Measurements from ENCODE around the gene COPG1. TPM values are rescaled to one million over a fixed set of nuclear protein-coding genes. Genes with fewer than 3 reads are reported as not detected.
"Not testable (repeated sequence)": the region's sequence is repeated elsewhere in the genome, so short reads cannot be mapped to it uniquely, and the experiment has no call there.

The COPG1 gene
- total and polyA plus RNA-seq, 5 donors = 76.3 to 133 (median 102) TPM

DNA sequence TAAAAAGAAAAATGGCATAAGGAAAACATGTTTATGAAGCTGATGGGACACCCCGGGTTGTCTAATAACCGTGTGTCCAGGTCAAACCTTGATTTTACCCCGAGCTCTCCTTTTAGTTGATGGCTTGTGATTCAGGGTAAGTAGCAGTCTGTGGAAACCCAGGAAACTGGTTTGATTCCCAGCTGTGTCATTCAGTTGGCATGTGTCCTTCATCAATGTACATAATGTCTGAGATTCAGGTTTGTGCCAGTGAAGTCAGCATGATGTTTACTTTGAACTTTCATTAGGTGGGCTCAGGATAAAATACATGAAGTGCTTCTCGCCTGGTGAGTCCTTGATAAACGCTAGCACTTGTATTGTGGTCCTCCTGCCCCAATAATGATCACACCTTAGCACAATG, 4.3 kb upstream of the COPG1 start:
- no peaks in the 10 kb centered on the region for H3K9me3 ChIP-seq (ENCODE audit: control insufficient read depth, low read length)
- DNase-seq (no peak), ATAC-seq (no peak)
- intact Hi-C loops (cut with DNase I) = loop anchor here (5.0 to 10.0 kb wide), 5 partner anchors 63 to 273 kb away; partner anchors contain the start of gene CNBP (in 1 of the 4)
- H3K27me3 ChIP-seq (ENCODE audit: control insufficient read depth, insufficient read depth) = no peaks in the 10 kb centered on the region
- peak overlapping the region; percentile 65 for H3K27ac ChIP-seq (ENCODE audit: low read length)
- WGBS = 80% methylated on average over 5 of the region's 5 CpGs
- H3K4me3 ChIP-seq (ENCODE audit: low read length) = no peak overlapping the region
- peaks cover 6% of the 10 kb centered on the region for H3K4me1 ChIP-seq (ENCODE audit: control insufficient read depth, insufficient read depth, low read length)

DNA sequence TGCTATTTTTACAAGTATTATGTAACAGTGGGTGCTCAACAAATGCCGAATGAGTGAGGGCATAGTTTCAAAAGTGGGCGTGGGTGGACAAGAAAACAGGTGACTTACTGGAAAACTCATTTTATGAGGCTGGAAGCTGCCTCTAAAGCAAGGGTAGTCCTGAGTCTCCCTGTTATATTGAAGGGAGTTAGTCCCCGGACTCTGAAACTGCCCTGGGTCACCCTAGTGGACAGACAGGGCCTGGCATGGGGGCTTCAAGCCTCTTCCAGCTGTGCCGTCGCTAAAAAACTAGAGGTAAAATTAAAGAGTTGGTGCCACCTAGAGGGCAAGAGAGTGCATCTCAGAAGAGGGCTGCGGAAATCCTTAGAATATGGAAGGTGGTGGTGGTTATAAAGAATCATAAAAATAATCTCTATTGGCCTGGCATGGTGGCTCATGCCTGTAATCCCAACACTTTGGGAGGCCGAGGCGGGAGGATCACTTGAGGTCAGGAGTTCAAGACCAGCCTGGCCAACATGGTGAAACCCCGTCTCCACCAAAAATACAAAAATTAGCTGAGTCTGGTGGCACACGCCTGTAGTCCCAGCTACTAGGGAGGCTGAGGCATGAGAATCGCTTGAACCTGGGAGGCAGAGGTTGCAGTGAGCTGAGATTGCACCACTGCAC, 3.6 kb upstream of the COPG1 start:
- intact Hi-C loops (cut with DNase I) = loop anchor here (5.0 to 10.0 kb wide), 5 partner anchors 63 to 273 kb away; partner anchors contain the start of gene CNBP (in 1 of the 4)
- not testable (repeated sequence) for H3K4me3 ChIP-seq (ENCODE audit: low read length); H3K4me1 ChIP-seq (ENCODE audit: control insufficient read depth, insufficient read depth, low read length); H3K27me3 ChIP-seq (ENCODE audit: control insufficient read depth, insufficient read depth); H3K9me3 ChIP-seq (ENCODE audit: control insufficient read depth, low read length)
- H3K27ac ChIP-seq (ENCODE audit: low read length) = peak overlapping the region; percentile 65
- WGBS = 21% methylated on average over 11 of the region's 11 CpGs
- DNase-seq = peak; percentile 86 to 92 (median 91)
- peak; percentile 89 for ATAC-seq

DNA sequence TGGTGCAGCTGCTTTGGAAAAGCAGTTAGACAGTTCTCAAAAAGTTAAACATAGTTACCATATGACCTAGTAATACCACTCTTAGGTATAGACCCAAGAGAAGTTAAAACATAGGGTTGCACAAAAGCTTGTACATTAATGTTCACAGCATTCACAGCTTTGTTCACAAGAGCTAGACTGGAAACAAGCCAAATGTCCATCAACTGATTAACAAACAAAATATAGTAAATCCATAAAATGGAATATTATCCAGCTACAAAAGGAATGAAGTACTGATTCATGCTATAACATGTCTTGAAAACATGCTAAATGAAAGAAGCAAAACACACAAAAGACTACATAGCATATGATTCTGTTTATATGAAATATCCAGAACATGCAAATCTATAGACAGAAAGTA, 2.8 kb upstream of the COPG1 start:
- no peak for DNase-seq
- no peaks in the 10 kb centered on the region for H3K9me3 ChIP-seq (ENCODE audit: control insufficient read depth, low read length)
- intact Hi-C loops (cut with DNase I) = loop anchor here (5.0 to 10.0 kb wide), 5 partner anchors 64 to 274 kb away; partner anchors contain the start of gene CNBP (in 1 of the 4)
- ATAC-seq = no peak
- no peak overlapping the region for H3K27ac ChIP-seq (ENCODE audit: low read length)
- H3K4me3 ChIP-seq (ENCODE audit: low read length) = no peak overlapping the region
- no peaks in the 10 kb centered on the region for H3K27me3 ChIP-seq (ENCODE audit: control insufficient read depth, insufficient read depth)
- H3K4me1 ChIP-seq (ENCODE audit: control insufficient read depth, insufficient read depth, low read length) = peaks cover 3% of the 10 kb centered on the region

DNA sequence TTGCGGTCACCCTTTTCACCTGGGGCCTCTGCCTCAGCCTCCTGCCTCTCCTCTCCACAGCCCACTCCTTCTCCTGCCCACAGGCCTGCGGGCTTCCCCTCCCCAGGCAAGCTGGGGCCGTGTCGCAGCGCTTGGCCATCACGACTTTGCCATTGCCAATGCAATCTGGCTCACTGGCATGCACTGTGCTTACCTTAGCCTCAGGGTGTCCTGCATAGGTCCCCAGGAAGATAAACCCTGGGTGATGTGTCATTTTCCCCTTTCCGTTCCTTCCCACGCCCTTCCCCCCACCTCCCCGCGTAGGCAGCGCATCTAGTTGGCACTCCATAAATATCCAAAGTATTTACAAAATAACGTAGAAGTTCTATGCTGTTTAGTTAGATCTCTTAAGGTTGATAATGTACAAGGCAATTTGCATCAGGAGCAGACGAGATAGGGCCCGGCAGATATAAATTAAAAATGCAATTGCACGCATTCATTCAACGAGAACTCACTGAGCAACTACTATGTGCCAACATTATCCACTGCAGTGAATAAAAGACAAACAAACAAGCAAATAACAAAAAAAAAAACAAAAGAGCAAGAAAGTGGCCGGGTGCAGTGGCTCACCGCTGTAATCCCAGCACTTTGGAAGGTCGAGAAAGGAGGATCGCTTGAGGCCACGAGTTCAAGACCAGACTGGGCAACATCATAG, 973 bp upstream of the COPG1 start:
- Histone ChIP-seq H3K27ac (ENCODE audit: low read length) (no peak overlapping the region), H3K27me3 (ENCODE audit: control insufficient read depth, insufficient read depth) (no peaks in the 10 kb centered on the region), H3K9me3 (ENCODE audit: control insufficient read depth, low read length) (no peaks in the 10 kb centered on the region), H3K4me3 (ENCODE audit: low read length) (peak overlapping the region; percentile 94), H3K4me1 (ENCODE audit: control insufficient read depth, insufficient read depth, low read length) (peaks cover 3% of the 10 kb centered on the region)
- no peak for ATAC-seq
- intact Hi-C loops (cut with DNase I) = loop anchor here (2.0 to 10.0 kb wide), 6 partner anchors 66 to 278 kb away; partner anchors contain the start of gene CNBP (in 1 of the 4)
- no peak for DNase-seq
- WGBS = 56% methylated on average over 21 of the region's 21 CpGs

DNA sequence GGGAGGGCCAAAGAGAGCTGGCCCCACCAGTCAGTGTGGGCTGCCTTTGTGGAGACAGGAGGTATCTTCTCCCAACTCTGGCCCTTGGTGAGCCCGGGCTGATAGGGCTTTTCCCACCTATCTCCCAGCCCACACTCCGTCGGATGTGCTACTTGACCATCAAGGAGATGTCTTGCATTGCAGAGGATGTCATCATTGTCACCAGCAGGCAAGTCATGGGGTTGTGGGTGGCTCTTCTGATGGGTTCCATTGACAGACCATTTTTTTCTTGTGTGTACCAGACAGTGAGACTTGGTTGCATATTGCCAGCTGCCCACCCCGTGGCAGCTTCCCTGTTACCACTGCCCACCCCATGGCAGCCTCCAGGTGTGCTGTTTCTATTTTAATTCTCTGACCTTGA, 3.3 kb downstream of the COPG1 start:
- Histone ChIP-seq H3K27ac (ENCODE audit: low read length) (no peak overlapping the region), H3K4me1 (ENCODE audit: control insufficient read depth, insufficient read depth, low read length) (peaks cover 4% of the 10 kb centered on the region), H3K27me3 (ENCODE audit: control insufficient read depth, insufficient read depth) (no peaks in the 10 kb centered on the region), H3K4me3 (ENCODE audit: low read length) (no peak overlapping the region), H3K9me3 (ENCODE audit: control insufficient read depth, low read length) (no peaks in the 10 kb centered on the region)
- 91% methylated on average over 4 of the region's 4 CpGs for WGBS
- DNase-seq (no peak), ATAC-seq (no peak)
- intact Hi-C loops (cut with DNase I) = loop anchor here in 2 of 4 donors (10.0 kb wide), 2 partner anchors 98 to 278 kb away; no protein-coding TSS in a partner anchor

DNA sequence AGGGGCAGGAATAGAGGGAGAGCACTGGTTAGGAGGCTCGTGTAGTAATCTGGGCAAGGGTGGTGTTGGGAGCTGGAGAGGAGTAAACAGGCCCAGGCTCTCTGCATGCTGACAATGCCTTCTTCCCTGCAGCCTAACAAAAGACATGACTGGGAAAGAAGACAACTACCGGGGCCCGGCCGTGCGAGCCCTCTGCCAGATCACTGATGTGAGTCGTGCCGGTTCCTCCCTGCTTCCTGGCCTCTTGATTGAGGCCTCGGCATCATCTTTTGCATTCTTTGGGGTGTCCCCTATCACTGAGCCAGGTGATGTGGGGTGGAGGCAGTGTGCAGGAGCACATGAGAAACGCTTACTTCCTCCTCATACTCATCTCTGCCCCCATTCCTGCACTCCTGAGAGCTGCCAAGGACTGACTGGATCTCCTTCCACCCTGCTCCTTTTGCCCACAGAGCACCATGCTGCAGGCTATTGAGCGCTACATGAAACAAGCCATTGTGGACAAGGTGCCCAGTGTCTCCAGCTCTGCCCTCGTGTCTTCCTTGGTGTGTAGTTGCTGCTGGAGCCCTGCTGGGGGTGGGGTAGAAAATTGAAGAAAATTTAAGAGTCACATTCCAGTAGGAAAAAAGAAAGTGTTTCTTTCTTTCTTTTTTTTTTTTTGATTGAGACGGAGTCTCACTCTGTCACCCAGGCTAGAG, 5.3 kb downstream of the COPG1 start:
- 83% methylated on average over 12 of the region's 12 CpGs for WGBS
- ATAC-seq = no peak

DNA sequence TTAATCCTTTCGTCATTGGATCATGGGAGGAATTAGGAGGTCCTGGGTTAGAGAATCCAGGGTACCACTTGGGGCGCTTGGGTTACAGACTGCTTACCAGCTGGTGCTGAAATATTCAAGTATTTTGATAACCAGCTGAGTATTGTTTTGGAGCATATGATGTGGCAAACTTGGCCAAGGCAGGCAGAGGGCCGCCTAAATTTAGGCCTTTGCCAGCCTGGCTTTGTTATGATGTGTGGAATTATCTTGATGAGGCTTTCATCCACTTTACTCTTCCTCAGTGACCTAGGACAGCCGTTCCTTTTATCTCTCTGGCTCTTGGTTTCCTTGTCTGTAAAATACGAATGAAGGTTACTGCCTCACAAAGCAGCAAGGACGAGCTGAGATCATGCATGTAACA, 6.9 kb downstream of the COPG1 start:
- intact Hi-C loops (cut with DNase I) = loop anchor here in 2 of 4 donors (10.0 kb wide), 2 partner anchors 101 to 281 kb away; no protein-coding TSS in a partner anchor
- H3K27me3 ChIP-seq (ENCODE audit: control insufficient read depth, insufficient read depth) = no peaks in the 10 kb centered on the region
- no peak overlapping the region for H3K4me3 ChIP-seq (ENCODE audit: low read length)
- no peaks in the 10 kb centered on the region for H3K9me3 ChIP-seq (ENCODE audit: control insufficient read depth, low read length)
- peak in 1 of 2 donors; percentile 29 for ATAC-seq
- peak overlapping the region; percentile 40 for H3K27ac ChIP-seq (ENCODE audit: low read length)
- 62% methylated on average over 6 of the region's 6 CpGs for WGBS
- DNase-seq = no peak
- H3K4me1 ChIP-seq (ENCODE audit: control insufficient read depth, insufficient read depth, low read length) = peaks cover 4% of the 10 kb centered on the region

More for the DNA sequence above, 5.3 kb downstream of the COPG1 start:
- H3K9me3 ChIP-seq (ENCODE audit: control insufficient read depth, low read length) = no peaks in the 10 kb centered on the region
- peaks cover 4% of the 10 kb centered on the region for H3K4me1 ChIP-seq (ENCODE audit: control insufficient read depth, insufficient read depth, low read length)
- H3K27me3 ChIP-seq (ENCODE audit: control insufficient read depth, insufficient read depth) = no peaks in the 10 kb centered on the region
- no peak for DNase-seq
- no peak overlapping the region for H3K4me3 ChIP-seq (ENCODE audit: low read length)
- intact Hi-C loops (cut with DNase I) = loop anchor here in 2 of 4 donors (10.0 kb wide), 2 partner anchors 100 to 280 kb away; no protein-coding TSS in a partner anchor
- no peak overlapping the region for H3K27ac ChIP-seq (ENCODE audit: low read length)

DNA sequence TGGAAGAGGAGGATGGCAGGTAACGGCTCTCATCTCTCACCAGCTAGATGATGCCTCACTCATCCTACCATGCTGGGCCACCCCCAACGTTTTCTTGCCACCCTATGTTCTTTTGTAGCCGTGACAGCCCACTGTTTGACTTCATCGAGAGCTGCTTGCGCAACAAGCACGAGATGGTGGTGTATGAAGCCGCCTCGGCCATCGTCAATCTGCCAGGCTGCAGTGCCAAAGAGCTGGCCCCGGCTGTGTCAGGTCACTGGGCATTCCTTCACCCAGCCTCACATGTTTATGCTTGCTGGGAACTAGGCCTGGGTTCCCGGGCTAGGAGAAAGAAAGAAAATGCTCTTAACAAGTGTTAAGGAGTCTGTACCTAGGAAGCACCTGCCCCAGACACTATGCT, 8.2 kb downstream of the COPG1 start:
- H3K4me3 ChIP-seq (ENCODE audit: low read length) = no peak overlapping the region
- peaks cover 4% of the 10 kb centered on the region for H3K4me1 ChIP-seq (ENCODE audit: control insufficient read depth, insufficient read depth, low read length)
- WGBS = 92% methylated on average over 11 of the region's 11 CpGs
- DNase-seq = no peak
- no peaks in the 10 kb centered on the region for H3K27me3 ChIP-seq (ENCODE audit: control insufficient read depth, insufficient read depth)
- no peak for ATAC-seq
- H3K9me3 ChIP-seq (ENCODE audit: control insufficient read depth, low read length) = no peaks in the 10 kb centered on the region
- H3K27ac ChIP-seq (ENCODE audit: low read length) = no peak overlapping the region
- intact Hi-C loops (cut with DNase I) = loop anchor here in 2 of 4 donors (10.0 kb wide), 2 partner anchors 103 to 283 kb away; no protein-coding TSS in a partner anchor

DNA sequence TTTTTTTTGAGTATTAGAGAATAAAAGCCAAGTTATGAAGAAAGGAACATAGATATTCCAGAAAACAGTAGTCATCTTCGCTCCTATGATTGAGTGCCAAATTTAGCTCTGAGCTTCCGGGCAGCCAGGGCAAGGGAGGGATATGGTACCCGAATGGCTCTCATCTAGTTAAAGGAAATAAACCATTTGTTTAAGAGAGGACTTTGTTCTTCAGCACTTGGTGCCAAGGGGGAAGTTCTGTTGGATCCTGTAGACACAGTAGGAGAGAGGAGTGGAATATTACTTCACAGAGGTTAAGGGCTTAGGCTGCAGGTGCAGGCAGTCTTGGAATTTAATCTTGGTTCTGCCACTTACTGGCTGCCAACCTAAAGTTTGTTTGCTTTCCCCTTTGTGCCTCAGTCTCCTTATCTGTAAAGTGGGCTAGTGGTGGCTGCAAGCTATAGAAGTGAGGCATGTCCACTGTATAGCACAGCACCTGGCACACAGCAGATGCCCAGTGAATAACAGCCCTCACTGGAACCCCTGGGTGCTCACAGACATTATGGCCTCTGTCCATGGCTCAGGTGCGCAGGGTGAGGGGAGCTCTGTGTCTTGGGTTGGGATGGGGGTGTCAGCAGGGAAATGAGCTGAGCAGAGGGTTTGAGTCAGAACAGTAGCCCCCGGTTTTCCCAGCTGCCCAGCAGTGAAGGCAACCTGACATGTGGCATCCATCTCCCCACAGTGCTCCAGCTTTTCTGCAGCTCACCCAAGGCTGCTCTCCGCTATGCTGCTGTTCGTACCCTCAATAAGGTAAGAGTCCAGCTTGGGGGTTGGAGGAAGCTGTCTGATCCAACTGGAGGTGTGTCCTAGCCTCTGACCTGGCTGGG, 10.4 kb downstream of the COPG1 start:
- no peaks in the 10 kb centered on the region for H3K9me3 ChIP-seq (ENCODE audit: control insufficient read depth, low read length)
- H3K4me1 ChIP-seq (ENCODE audit: control insufficient read depth, insufficient read depth, low read length) = peaks cover 4% of the 10 kb centered on the region
- ATAC-seq (no peak), DNase-seq (no peak)
- intact Hi-C loops (cut with DNase I) = loop anchor here in 2 of 4 donors (10.0 kb wide), 2 partner anchors 105 to 285 kb away; no protein-coding TSS in a partner anchor
- H3K27ac ChIP-seq (ENCODE audit: low read length) = no peak overlapping the region
- no peak overlapping the region for H3K4me3 ChIP-seq (ENCODE audit: low read length)
- 90% methylated on average over 7 of the region's 7 CpGs for whole genome bisulfite sequencing
- H3K27me3 ChIP-seq (ENCODE audit: control insufficient read depth, insufficient read depth) = no peaks in the 10 kb centered on the region

DNA sequence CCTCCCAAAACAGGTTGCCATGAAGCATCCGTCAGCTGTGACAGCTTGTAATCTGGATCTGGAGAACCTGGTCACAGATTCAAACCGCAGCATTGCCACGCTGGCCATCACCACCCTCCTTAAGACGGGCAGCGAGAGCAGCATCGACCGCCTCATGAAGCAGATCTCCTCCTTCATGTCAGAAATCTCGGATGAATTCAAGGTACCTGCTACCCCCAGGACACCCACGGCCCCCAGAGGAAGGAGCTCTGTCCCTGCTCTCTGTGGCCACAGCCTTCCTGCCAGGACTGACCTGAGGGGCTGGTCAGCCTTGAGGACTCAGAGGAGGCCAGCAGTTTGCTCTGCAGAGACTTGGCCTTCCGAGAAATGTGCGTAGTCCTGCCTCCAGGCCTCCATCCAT, 11.2 kb downstream of the COPG1 start:
- ATAC-seq (no peak), DNase-seq (no peak)
- WGBS = 95% methylated on average over 11 of the region's 11 CpGs
- Histone ChIP-seq H3K4me1 (ENCODE audit: control insufficient read depth, insufficient read depth, low read length) (peaks cover 4% of the 10 kb centered on the region), H3K27ac (ENCODE audit: low read length) (no peak overlapping the region), H3K27me3 (ENCODE audit: control insufficient read depth, insufficient read depth) (no peaks in the 10 kb centered on the region), H3K4me3 (ENCODE audit: low read length) (no peak overlapping the region), H3K9me3 (ENCODE audit: control insufficient read depth, low read length) (no peaks in the 10 kb centered on the region)
- intact Hi-C loops (cut with DNase I) = no loop called here

All from right cardiac atrium (tissue), 5 donors.